HG03135 (cell line): ENCODE data around the gene RPS21.

Experiments used
- ATAC-seq: cut with Tn5 transposase; IDR thresholded peaks from one replicate; pipeline ENCODE4 v1.9.1; 2021; ENCODE audit warnings: mild to moderate bottlenecking, moderate library complexity; ENCODE audit not compliant: unreplicated experiment

Gene RPS21

GRCh38 chr20:62376112-62377063 lies 10.5 kb upstream of the RPS21 start:
- ATAC-seq, result no peak

GRCh38 chr20:62377064-62377461 lies 9.8 kb upstream of the RPS21 start:
- no peak for ATAC-seq

GRCh38 chr20:62377615-62378178 lies 9.2 kb upstream of the RPS21 start:
- no peak for ATAC-seq

GRCh38 chr20:62378215-62378614 lies 8.7 kb upstream of the RPS21 start:
- no peak for ATAC-seq

GRCh38 chr20:62381202-62381797 lies 5.6 kb upstream of the RPS21 start:
- ATAC-seq, result no peak

GRCh38 chr20:62381842-62382241 lies 5.1 kb upstream of the RPS21 start:
- no peak for ATAC-seq

GRCh38 chr20:62382306-62383198 lies 4.4 kb upstream of the RPS21 start:
- peak; percentile 56 for ATAC-seq

- ATAC-seq, result peak; percentile 3
These were observed 463 bp downstream of the RPS21 start for GRCh38 chr20:62387219-62387913.

GRCh38 chr20:62387933-62388635 lies 1.2 kb downstream of the RPS21 start:
- ATAC-seq, result no peak

GRCh38 chr20:62388839-62389600 lies 2.1 kb downstream of the RPS21 start:
- no peak for ATAC-seq

- ATAC-seq, result no peak
These were observed 2.7 kb downstream of the RPS21 start for GRCh38 chr20:62389601-62390087.

GRCh38 chr20:62390317-62391164 lies 3.6 kb downstream of the RPS21 start:
- no peak for ATAC-seq

GRCh38 chr20:62391165-62392076 lies 4.5 kb downstream of the RPS21 start:
- ATAC-seq, result no peak

- ATAC-seq, result no peak
These were observed 5.1 kb downstream of the RPS21 start for GRCh38 chr20:62392077-62392418.

- ATAC-seq, result no peak
These were observed 5.9 kb downstream of the RPS21 start for GRCh38 chr20:62392621-62393334.

GRCh38 chr20:62393335-62393665 lies 6.4 kb downstream of the RPS21 start:
- no peak for ATAC-seq
